Peyer's patch (tissue), 4 donors: Measurements from ENCODE around the gene POU6F2.

Source experiments
- POLR2A ChIP-seq, 2 donors: fragments of 450-650 bp; IDR thresholded peaks; one replicate each; pipeline ENCODE4 v1.5.1; 2017; ENCODE audit warnings: antibody characterized with exemption in 2 of 2, mild to moderate bottlenecking in 2 of 2, moderate library complexity in 2 of 2
- TF ChIP-seq, protein P1 (sequence below), 6 experiments: fragments of 450-650 bp in 4 of 6; fragments of 200-600 bp in 2 of 6; sonication (generic) in 1 of 6; IDR thresholded peaks; one replicate each; pipeline ENCODE4 v1.5.1; 2017 to 2019; ENCODE audit warnings: antibody characterized with exemption in 6 of 6, mild to moderate bottlenecking in 3 of 6, moderate library complexity in 1 of 6

DNA sequence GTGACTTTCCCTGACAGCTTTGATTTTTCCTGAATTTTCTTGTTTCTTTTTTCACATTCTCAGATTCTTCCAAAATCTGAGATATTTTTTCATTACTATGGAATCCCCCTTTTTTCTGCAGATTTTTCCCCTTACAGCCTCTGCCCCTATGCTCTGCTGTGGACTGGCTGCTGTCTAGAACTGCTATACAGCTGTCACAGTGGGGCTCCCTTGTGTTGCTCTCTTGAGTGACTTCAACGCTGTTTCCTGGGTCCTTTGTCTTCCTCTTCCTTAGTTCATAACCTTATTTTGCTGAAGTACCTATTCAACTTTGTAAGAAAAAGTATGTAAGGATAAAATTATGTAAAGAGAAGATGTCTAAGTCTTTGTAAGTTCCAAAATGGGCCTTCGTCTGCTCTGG, 354.4 kb downstream of the POU6F2 start:
- TF ChIP-seq, protein P1, sequence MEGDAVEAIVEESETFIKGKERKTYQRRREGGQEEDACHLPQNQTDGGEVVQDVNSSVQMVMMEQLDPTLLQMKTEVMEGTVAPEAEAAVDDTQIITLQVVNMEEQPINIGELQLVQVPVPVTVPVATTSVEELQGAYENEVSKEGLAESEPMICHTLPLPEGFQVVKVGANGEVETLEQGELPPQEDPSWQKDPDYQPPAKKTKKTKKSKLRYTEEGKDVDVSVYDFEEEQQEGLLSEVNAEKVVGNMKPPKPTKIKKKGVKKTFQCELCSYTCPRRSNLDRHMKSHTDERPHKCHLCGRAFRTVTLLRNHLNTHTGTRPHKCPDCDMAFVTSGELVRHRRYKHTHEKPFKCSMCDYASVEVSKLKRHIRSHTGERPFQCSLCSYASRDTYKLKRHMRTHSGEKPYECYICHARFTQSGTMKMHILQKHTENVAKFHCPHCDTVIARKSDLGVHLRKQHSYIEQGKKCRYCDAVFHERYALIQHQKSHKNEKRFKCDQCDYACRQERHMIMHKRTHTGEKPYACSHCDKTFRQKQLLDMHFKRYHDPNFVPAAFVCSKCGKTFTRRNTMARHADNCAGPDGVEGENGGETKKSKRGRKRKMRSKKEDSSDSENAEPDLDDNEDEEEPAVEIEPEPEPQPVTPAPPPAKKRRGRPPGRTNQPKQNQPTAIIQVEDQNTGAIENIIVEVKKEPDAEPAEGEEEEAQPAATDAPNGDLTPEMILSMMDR (IDR thresholded peaks at IDR 0.05): no peak
- TF ChIP-seq POLR2A (IDR thresholded peaks at IDR 0.05): no peak
